BJ (cell line): ENCODE measurements around the gene ENOSF1. TPM values are rescaled to one million over a fixed set of nuclear protein-coding genes. Genes with fewer than 3 reads are reported as not detected.

Experiments
- CTCF ChIA-PET: fragments of 350-600 bp; formaldehyde crosslinking; extraction: SDS; loops from one replicate; lab custom pipeline; 2021; ENCODE audit warnings: antibody characterized with exemption, inconsistent platforms; lab: Yijun Ruan, JAX
- POLR2A ChIA-PET: fragments of 300-600 bp; sonication (Branson Sonifier 250); formaldehyde crosslinking; extraction: SDS; loops from one replicate; lab custom pipeline; 2021; ENCODE audit warnings: antibody characterized with exemption; lab: Charles Lee
- DNase-seq: peaks from one replicate; pipeline ENCODE4 v3.0.0-alpha.2; 2011; ENCODE audit warnings: low read depth
- H3K27me3 ChIP-seq: 2 replicates; pipeline ENCODE4 v1.6.0; 2011; ENCODE audit warnings: low read length; ENCODE audit not compliant: control insufficient read depth, insufficient read depth
- H3K36me3 ChIP-seq: 2 replicates; pipeline ENCODE4 v1.5.1; 2011; ENCODE audit warnings: low read length; ENCODE audit not compliant: control insufficient read depth, insufficient read depth
- H3K4me3 ChIP-seq: 2 replicates; pipeline ENCODE4 v1.5.1; 2011; ENCODE audit warnings: low read depth, mild to moderate bottlenecking, control low read depth, low read length
- polyA plus RNA-seq: library from polyadenylated mRNA; depleted of rRNA; stranded (reverse); fragments of >200 nt; gene quantifications from 2 replicates; pipeline ENCODE4 v1.2.3, GENCODE V29; 2011
- TF ChIP-seq, protein P1 (sequence below): IDR thresholded peaks from 2 replicates; pipeline ENCODE4 v1.5.1; 2011; ENCODE audit warnings: low read depth, mild to moderate bottlenecking, control low read depth, inconsistent platforms, low read length, moderate library complexity; ENCODE audit not compliant: insufficient read depth

ENOSF1 gene
- polyA plus RNA-seq, 1 experiment: 16.4 TPM

DNA sequence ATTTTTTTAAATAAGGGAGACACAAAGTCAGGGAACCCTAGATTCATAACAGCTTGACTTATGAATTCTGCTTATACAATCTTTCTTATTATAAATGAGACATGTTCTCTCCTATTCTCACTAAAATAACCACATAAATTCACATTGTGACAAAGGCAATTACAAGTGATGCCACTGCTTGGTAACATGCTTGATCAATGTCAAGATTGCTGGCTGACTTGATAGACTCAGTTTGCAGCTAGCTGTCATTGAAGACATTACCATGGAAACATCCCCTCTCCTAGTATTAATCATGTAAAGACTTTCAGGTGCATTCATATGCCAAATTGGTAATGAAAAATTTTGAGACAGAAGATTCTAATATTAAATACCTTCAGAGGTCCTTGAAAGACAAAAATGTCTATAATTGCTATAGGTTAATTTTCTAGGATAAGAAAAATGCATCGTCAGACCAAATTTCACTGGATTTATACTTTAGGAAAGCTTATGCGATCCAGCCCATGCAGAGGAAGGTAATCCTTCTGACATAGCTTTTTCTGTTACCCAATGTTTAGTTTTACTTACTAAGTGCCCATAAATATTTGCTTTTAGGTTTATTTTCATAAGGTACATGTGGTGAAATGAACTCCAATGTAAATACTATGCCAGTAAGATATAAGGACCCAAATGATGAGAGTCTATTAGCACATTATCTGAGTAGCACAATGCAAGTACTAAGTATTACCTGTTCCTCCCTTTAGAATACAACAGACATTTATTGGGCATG, 32.6 kb upstream of the ENOSF1 start:
- POLR2A ChIA-PET: no interaction called here
- CTCF ChIA-PET: no interaction called here
- no peak overlapping the region for H3K4me3 ChIP-seq
- H3K27me3 ChIP-seq: no peaks in the 10 kb centered on the region
- peaks cover 5% of the 10 kb centered on the region; the same call in 1 of the 2 replicates for H3K36me3 ChIP-seq
- DNase-seq: no peak
- TF ChIP-seq, protein P1, sequence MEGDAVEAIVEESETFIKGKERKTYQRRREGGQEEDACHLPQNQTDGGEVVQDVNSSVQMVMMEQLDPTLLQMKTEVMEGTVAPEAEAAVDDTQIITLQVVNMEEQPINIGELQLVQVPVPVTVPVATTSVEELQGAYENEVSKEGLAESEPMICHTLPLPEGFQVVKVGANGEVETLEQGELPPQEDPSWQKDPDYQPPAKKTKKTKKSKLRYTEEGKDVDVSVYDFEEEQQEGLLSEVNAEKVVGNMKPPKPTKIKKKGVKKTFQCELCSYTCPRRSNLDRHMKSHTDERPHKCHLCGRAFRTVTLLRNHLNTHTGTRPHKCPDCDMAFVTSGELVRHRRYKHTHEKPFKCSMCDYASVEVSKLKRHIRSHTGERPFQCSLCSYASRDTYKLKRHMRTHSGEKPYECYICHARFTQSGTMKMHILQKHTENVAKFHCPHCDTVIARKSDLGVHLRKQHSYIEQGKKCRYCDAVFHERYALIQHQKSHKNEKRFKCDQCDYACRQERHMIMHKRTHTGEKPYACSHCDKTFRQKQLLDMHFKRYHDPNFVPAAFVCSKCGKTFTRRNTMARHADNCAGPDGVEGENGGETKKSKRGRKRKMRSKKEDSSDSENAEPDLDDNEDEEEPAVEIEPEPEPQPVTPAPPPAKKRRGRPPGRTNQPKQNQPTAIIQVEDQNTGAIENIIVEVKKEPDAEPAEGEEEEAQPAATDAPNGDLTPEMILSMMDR: no peak

- Histone ChIP-seq H3K36me3 (peaks cover 5% of the 10 kb centered on the region; the same call in 1 of the 2 replicates), H3K4me3 (no peak overlapping the region), H3K27me3 (no peaks in the 10 kb centered on the region)
- peak; percentile 3 for DNase-seq
- ChIA-PET POLR2A (no interaction called here), CTCF (interaction anchor here (0.6 to 9.0 kb wide), 8 partner anchors 12 to 98 kb away, joined by 3 to 126 read pairs (median 4); no protein-coding TSS in a partner anchor)
- TF ChIP-seq, protein P1: peak; percentile 63
Observed at GRCh38 chr18:741931-742512, 29.6 kb upstream of the ENOSF1 start.

- POLR2A ChIA-PET: no interaction called here
- Histone ChIP-seq H3K4me3 (no peak overlapping the region), H3K36me3 (peaks cover 5% of the 10 kb centered on the region), H3K27me3 (no peaks in the 10 kb centered on the region)
- DNase-seq: no peak
- CTCF ChIA-PET: interaction anchor here (1.6 to 3.3 kb wide), 3 partner anchors 19 to 107 kb away, joined by 7 to 17 read pairs (median 8); partner anchors contain the start of gene ENOSF1
- TF ChIP-seq, protein P1: no peak
Observed at GRCh38 chr18:732371-732770, 19.9 kb upstream of the ENOSF1 start.

GRCh38 chr18:731185-731584, 18.8 kb upstream of the ENOSF1 start:
- TF ChIP-seq, protein P1: no peak
- H3K36me3 ChIP-seq: peaks cover 5% of the 10 kb centered on the region
- ChIA-PET POLR2A (no interaction called here), CTCF (interaction anchor here (2.3 to 3.3 kb wide), 2 partner anchors 18 to 100 kb away, joined by 8 to 17 read pairs; partner anchors contain the start of gene ENOSF1)
- no peaks in the 10 kb centered on the region for H3K27me3 ChIP-seq
- DNase-seq: no peak
- no peak overlapping the region for H3K4me3 ChIP-seq

- peaks cover 2% of the 10 kb centered on the region; the same call in 1 of the 2 replicates for H3K36me3 ChIP-seq
- TF ChIP-seq, protein P1: no peak
- ChIA-PET POLR2A (no interaction called here), CTCF (interaction anchor here (2.3 to 3.3 kb wide), 2 partner anchors 18 to 101 kb away, joined by 8 to 17 read pairs; partner anchors contain the start of gene ENOSF1)
- no peak for DNase-seq
- H3K27me3 ChIP-seq: no peaks in the 10 kb centered on the region
- H3K4me3 ChIP-seq: no peak overlapping the region
Observed at GRCh38 chr18:730692-731091, 18.3 kb upstream of the ENOSF1 start.
